ENCODE measurements around the gene SCN1B.
"Not testable (repeated sequence)": the region's sequence is repeated elsewhere in the genome, so short reads cannot be mapped to it uniquely, and the experiment has no call there.

Gene SCN1B

DNA sequence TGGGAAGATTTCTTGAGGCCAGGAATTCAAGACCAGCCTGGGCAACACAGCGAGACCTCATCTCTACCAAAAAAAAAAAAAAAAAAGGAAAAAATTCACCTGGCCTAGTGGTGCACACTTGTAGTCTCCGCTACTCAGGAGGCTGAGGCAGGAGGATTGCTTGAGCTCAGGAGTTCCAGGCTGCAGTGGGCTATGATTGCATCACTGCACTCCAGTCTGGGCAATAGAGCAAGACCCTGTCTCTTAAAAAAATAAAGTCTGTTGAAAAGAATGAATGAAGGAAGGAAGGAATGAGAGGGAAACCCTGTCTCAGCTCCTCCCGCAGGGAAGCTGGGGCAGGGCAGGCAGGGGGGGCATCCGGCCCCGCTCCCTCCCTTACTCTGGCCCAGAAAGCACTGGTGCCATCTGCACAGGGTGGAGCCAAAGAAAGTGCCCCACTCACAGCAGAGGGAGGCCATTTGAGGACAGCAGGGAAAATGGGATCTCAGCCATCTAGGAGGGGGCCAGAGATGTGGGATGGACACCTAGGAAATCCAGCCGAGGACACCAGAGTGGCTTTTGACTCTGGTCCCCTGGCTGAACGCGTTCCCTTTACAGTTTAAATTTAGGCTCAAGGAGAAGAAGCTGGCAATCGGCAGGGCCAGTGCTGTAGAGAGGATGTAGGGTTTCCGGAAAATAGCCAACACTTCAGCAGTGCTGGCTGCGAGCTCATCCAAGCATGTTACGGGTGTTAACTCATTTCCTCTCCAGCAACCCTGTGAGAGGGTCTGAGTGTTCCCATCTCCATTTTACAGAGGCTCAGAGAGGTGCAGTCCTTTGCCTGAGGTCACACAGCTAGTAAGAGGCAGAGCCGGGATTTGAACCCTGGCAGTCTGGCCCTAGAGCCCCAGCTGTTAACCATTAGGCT is 7.7 kb downstream of the SCN1B start:
- no peak for DNase-seq (ENCODE audit: low read depth in 2 of 2)

DNA sequence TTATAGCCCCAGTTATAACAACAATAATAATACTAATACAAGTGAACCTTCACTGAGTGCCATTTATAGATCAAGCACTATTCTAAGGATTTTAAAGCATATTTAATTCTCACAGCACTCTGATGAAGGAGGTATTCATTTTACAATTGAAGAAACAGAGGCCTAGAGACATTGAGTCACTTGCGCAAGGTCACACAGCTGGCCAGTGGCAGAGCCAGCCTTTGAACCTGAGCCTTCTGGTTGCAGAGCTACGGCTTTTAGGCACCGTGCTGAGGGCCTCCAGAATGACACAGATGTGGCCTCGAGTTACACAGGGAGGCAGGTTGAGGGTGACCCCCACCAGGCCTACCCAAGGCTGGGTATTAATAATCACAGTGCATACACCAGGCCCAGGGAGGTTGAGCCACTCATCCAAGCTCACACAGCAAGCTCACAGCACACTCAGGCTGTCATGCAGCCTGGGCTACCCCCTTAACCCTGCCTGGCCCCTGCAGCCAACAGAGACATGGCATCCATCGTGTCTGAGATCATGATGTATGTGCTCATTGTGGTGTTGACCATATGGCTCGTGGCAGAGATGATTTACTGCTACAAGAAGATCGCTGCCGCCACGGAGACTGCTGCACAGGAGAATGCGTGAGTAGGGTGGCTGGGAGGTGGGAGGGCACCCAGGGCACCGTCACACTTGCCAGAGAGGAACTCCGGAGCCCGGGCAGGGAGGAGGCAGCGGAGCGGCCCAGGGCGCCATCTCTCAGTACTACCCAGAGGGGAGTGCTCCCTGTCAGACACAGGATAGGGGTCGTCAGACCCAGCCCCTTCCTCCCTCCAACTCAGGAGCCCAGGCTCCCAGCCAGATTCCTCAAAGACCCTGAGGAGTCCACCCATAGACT is 8.6 kb downstream of the SCN1B start:
- DNase-seq (ENCODE audit: low read depth in 2 of 2): no peak

DNA sequence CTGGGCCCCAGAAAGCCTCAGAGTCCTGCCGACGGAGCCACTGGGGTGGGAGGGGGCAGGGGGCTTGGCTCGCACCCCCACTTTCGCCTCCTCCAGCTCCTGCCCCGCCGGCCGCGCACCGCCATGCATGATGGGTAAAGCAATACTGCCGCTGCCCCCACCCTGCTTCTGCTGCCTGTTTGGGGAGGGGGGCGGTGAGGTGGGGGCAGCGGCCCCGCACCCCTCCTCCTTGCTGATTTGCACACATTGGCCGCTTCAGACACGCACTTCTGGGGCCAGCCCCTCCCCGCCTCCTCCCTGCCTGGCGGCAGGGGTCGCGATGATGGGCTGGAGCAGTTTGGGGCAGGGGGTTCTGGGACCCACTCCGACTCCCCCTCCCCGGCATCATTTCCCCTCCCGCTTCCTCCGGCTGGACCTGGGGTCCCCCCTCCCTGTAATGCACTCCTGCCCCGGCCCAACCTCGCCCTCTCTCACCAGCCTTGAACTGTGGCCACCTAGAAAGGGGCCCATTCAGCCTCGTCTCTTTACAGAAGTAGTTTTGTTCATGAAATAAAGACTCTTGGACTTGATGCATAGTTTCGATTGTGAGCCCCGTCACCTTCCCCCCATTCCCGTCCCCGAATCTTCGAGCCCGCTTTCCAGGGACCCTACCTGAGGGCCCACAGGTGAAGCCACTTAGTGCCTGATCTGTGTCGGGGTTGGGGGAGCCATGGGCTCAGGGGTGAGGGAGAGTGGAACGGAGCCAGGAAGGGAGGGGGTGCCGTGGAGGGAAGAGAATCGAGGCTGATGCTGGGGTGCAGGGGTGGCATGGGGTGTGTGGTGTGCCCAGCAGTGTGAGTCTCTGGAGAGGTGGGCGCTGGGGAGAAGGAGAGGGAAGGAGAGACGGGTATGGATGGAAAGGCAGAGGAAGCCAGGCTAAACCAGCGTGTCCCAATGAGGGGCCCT is 9.9 kb downstream of the SCN1B start:
- DNase-seq (ENCODE audit: low read depth in 2 of 2): no peak

DNA sequence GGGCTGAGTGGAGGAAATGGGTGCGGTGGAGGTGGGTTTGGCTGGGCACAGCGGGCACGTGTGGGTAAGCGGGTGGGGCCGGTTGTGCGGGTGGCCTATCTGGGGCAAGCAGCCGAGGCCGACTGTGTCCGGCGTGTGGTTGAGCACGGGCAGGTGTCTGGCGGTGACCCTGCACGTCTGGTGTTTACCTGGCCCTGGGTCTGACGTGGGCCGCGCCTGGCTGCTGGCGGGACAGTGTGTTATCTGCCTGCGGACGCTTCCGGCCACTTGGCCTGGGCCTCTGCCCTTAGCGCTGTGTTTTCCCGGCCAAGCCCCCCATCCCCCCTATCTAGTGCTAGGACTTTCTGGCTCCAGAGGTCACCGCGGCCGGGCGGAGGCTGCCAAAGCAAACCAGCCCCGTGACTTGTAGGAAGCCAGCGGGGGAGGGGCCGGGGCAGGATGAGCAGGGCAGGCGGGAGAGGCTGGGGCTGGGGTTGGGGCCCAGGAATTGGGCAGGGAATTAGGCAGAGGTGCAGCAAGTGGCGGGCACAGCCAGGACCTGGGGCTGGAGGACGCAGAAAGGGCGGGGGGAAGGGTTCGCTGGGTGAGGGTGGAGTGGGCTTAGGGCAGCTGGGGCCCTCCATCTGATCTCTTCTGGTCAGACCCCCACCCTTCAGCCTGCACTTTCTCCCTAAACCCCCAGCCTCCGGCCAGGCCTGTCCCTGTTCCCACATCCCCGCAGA is 10.7 kb downstream of the SCN1B start:
- no peak for DNase-seq (ENCODE audit: low read depth in 2 of 2)

DNA sequence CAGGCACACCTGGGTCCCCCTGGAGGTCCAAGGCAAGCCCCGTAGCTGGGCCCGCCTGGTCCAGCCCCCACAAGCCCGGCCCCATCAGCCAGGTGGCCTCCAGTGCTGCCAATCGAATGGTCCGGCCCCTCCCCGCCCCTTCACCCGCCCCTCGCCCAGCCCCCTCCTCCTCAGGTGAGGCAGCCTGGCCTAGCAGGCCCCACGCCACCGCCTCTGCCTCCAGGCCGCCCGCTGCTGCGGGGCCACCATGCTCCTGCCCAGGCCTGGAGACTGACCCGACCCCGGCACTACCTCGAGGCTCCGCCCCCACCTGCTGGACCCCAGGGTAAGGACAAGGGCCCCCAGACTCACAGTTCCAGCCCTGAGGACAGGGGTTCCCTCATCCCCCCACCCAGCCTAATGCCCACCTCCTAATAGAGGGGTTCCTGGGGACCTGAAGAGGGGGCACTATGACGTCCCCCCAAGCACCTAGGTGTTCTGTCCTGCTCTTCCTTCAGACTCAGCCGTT is 11.3 kb downstream of the SCN1B start, which contains the start of gene HPN:
HPN (plus strand) TSS at position 174 of the 508 bp plus-strand sequence. CDS start 786 bp downstream, outside the sequence.
- DNase-seq (ENCODE audit: low read depth in 2 of 2): no peak

DNA sequence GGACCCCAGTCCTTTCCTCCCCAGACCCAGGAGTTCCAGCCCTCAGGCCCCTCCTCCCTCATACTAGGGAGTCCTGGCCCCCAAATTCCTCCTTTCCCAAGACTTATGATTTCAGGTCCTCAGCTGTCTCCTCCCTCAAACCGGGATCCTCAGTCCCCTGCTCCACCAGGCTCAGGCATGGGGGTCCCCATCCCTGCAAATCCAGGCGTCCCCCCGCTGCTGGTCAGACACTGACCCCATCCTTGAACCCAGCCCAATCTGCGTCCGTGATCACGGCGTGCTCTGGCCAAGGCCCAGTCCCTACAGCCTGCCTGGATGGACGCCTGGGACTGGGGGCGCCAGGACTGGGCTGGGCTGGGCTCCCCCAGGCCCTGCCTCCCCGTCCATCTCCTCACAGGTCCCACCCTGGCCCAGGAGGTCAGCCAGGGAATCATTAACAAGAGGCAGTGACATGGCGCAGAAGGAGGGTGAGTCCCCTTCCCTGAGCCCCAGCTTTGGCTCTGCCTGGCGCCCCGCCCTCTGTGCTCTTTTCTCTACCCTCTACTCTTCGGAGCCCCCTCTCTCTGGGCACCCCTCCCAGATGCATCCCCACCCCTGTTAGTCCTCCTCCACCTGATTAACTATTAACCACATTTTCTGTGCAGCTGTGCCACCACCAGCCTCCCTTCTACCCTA is 11.9 kb downstream of the SCN1B start:
- DNase-seq (ENCODE audit: low read depth in 2 of 2): no peak

DNA sequence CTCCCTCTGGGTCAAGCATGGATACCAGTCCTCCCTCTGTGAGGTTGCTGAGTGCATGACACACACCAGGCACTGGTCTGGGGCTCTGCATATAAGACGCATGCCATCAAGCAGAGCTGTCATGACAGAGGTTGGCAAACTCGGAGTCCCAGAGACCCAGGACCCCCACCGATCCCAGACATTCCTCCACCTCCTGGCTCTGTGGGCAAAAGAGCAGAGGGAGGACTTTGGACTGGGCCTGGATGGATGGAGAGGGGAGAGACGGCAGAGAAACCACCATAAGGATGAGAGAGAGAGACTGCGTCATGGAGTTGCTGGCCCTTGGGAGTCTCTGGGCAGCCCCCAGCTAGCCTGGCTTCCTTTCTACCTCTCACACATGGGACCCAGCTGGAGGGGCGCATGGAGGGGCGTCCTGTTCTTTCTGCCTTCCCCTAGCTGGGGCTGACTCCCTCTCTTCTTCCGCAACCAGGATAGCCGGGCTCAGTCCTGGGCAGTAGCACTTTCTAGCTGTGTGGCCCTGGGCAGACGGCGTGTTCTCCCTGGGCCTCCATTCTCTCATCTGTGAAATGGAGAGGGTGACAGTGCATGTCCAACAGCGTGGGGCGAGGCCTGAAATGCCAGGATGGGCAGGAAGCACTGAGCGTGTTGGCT is 12.8 kb downstream of the SCN1B start:
- no peak for DNase-seq (ENCODE audit: low read depth in 2 of 2)

DNA sequence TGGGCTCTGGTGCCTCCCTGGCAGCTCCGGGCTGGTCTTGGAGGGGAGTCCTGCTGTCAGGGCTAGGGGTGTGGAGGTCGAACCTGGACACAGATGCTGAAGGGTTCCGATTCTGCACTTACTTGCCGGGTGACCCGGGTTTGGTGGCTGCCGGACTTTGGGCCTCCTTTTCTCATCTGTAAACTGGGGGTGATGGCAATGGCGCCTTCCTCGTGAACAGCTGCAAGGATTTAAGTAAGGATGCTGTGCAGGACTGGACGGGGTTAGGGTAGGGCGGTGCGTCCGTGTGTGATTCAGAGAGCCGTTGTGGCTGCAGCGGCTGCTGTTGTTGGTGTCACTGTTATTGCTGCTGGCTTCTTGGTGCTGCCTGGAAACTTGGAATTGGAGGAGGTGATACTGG is 13.6 kb downstream of the SCN1B start:
- no peak for DNase-seq (ENCODE audit: low read depth in 2 of 2)

DNA sequence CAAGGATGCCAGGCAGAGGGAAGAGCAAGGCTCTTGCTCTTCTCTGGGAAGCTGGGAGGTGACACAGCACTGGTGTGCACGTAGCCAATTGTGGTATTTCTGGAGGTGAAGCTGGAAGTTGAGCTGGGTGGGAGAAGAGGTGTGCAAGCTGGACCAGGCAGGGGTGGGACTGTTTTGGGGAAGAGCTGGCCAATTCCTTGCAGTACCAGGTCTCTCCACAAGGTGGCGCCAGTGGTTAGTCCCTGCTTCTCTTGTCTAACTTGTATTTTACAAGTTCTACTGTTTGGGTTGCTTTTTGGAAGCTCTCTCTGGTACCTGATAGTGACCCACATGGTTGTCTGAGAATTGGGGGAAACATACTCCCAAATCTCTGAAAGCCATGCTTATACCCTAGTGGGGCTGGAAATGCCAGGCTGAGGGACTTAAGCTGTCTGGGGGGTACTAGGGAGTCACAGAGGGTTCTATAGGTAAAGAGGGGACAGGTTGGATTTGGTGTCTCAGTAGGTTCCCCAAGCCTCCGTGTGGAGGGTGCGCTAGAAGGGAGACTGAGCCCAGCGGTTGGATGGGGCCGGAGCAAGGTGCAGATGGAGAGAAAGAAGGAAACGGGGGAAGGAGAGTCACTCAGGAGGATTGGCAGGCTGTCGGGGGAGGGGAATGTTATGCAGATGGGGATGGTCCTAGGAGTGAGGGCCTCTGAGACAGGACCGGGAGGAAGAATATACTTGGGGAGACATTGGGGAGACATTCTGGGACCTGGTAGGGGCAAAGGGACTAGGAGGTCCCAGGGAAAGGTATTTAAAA is 14.2 kb downstream of the SCN1B start:
- DNase-seq (ENCODE audit: low read depth in 2 of 2): no peak

DNA sequence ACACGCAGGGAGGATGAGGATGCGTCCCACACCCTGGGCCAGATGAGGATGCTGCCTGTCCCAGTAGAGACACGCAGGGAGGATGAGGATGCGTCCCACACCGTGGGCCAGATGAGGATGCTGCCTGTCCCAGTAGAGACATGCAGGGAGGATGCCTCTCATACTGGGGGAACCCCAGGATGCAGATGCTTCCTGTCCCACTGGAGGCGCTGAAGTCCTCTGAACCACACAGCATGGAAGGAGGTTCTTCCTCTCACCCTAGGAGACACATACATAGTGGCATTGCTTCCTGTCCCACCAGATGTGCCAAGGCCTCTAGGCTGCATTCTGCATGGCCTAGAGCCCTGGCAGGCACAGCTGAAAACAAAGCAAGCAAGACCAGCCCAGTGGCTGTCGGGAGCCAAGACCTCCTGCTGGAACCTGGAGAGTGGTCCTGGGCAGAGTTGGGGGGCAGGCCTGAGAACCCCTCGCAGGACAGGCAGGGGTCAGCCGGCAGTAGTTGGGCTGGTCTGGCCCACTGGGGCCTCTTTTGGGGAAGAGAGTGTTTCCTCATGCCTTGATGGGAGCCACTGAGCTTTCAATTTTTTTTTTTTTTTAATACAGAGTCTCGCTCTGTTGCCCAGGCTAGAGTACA is 15.5 kb downstream of the SCN1B start:
- DNase-seq (ENCODE audit: low read depth in 2 of 2): no peak

DNA sequence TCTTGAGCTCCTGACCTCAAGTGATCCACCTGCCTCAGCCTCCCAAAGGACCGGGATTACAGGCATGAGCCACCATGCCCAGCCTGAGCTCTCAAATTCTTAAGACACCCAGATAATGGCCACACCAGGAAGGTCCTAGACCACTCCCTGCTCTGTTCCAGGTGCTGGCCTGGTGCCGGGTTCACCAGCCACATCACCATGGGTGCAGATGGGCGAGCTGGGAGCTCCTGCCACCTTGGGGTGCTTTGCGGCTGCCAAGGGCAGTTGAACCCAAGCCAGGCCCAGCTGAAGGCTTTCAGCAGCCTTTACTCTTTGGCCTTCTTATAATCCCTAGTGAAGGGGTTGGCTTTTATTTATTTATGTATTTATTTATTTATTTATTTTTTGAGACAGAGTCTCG is 16.2 kb downstream of the SCN1B start:
- no peak for DNase-seq (ENCODE audit: low read depth in 2 of 2)

DNA sequence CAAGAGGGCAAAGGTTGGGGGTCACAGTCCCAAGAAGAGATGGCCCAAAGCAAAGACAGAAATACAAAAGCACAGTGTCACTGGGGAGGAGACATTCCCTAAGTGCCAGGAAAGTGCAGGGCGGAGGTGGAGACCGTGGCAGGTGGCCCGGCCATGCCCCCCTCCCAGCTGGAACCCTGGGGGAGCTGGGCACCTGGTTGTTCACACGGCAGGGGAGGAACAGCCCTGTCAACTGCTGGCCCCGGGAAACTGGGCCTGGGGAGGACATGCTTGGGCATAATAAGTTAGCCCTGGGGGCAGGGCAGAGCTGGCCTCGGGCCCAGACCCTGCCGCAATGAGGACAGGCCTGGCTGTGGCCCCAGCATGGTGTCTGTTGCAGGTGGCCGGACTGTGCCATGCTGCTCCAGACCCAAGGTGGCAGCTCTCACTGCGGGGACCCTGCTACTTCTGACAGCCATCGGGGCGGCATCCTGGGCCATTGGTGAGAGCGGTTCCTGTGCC is 18.7 kb downstream of the SCN1B start:
- no peak for DNase-seq (ENCODE audit: low read depth in 2 of 2)

DNA sequence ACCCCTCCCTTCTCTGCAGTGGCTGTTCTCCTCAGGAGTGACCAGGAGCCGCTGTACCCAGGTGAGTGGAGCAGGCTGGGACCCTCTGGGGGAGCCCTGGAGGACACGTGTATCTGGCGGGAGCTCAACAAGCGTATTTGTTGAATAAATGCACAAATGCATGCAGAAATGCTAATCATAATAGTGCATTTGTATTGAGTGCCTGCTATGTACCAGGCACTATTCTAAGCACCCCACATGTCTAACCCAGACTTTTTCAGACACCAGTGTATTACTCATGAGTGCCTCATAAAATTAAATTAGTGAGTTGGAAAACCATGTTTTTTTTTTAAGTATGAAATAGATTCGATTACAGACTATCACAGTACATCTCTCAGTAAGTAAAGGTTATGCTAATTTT is 19.2 kb downstream of the SCN1B start:
- DNase-seq (ENCODE audit: low read depth in 2 of 2): no peak

DNA sequence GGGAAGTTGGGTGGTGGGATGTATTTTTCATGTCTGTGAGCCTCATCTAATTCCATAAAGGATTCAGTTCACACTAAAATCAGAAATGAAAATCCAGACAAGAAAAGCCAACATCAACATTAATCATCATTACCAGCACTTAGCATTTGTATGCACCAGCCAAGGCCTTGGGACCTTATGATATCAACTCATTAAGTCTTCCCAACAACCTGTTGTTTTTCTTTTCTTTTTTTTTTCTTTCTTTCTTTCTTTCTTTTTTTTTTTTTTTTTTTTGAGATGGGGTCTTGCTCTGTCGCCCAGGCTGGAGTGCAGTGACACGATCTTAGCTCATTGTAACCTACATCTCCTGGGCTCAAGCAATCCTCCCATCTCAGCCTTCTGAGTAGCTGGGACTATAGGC is 20.4 kb downstream of the SCN1B start:
- DNase-seq (ENCODE audit: low read depth in 2 of 2): not testable (repeated sequence)

DNA sequence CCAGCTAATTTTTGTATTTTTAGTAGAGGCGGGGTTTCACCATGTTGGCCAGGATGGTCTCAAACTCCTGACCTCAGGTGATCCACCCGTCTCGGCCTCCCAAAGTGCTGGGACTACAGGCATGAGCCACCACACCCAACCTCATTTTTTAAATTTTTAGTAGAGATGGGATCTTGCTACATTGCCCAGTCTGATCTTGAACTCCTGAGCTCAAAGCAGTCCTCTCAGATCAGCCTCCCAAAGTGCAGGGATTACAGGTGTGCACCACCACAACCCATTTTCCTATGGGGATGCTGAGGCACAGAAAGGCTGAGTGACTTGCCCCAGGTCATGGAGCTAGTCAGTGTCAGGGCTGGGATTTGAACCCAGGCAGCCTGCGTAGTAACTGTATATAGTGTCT is 21.0 kb downstream of the SCN1B start:
- DNase-seq (ENCODE audit: low read depth in 2 of 2): not testable (repeated sequence)

DNA sequence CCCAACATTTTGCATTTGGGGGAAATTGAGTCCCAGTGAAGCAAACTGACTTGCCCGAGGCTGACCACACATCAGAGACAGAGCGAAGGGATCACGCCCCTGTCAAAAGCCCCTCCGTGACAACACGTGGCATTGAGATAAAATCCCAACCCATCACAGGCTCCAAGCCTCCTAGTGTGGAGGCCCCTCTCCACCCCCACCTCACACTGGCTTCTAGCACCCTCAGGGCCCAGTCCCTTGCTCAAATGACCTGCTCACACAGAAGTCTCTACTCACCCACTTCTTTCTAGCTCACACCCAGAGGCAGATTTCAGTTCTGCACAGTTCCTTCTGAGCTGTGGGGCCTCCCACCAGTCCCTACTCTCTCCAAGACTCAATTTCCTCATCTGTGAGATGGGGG is 21.5 kb downstream of the SCN1B start:
- no peak for DNase-seq (ENCODE audit: low read depth in 2 of 2)

DNA sequence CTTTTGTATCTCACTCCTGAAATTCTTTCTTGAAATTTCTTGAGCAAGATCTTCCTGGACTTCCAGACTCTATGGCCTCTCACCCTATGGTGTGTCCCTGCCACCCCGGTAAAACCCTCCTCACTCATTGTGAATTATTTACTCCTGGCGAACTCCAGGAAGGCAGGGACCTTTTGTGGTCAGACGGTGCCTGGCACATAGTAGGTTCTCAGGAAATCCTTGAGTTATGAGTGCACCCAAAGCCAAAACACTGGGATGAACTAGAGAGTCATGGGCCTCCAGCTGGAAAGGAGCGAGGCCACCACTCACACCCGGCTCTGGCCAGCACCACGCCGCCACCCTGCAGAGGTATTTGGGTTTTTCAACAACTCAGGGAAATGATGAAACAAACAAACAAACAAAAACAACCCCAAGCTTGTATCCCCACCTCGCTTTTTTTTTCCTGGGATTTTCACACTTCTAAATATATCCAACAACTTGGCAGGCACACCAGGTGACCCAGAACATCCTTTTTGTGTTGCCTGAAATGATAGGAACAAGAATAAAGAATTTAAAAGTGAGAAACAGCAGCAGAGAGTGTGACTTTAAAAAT is 22.4 kb downstream of the SCN1B start:
- DNase-seq (ENCODE audit: low read depth in 2 of 2): no peak

Measured in fibroblast of skin of left biceps (primary cell).